ENCODE results near the gene TMEM132E.

Gene TMEM132E

DNA sequence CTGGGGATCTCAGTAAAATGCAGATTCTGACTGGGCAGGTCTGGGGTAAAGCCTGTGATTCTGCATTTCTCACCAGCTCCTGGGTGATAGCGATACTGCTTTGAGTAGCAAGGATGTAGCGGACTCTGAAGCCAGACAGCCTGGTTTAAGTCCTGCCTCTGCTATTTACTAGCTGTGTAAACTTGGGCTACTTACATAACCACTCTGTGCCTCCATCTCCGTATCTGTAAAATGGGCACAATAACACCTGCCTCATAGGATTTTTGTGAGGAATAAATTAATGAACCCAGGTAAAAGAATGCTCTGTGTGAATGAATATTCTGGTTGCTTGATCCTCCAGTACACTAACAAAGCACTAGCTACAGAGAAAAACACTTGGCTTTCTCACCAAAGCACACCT is 54.4 kb downstream of the TMEM132E start:
- no peak for DNase-seq (ENCODE audit: low read depth in 4 of 4, low spot score in 1 of 4)

DNA sequence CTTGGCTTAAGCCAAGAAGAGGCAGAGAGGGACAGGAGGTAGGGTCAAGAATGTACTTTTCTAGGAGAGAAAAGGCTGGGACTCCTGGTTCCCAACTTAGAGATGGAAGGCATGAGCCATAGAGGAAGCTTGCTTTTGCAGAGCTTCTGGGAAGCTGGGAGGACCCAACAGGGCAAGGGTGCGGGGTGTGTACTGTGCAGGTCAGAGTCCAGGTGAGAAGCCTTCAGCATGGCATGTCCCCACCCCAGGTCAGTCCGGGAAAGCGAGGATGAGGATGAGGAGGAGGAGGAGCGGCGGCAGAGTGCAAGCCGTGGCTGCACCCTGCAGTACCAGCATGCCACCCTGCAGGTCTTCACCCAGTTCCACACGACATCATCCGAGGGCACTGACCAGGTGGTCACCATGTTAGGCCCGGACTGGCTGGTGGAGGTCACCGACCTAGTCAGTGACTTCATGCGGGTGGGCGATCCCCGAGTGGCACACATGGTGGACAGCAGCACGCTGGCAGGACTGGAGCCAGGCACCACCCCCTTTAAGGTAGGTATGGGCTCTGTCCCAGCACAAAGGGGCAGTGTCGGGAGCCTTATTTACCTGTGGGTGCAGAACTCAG is 55.3 kb downstream of the TMEM132E start:
- no peak for DNase-seq (ENCODE audit: low read depth in 4 of 4, low spot score in 1 of 4)

DNA sequence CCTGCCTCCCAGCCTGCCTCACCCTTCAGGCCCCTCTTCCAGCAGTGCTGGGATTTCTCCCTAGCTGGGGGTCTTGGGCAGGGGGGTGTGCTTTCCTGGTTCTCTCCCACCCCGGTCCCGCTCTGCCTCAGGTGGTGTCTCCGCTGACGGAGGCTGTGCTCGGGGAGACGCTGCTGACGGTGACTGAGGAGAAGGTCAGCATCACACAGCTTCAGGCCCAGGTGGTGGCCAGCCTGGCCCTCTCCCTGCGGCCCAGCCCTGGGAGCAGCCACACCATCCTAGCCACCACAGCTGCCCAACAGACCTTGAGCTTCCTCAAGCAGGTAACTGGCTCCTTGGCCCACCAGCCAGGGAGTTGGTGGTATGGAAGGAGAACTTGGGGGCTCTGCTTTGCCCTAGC is 56.5 kb downstream of the TMEM132E start:
- no peak for DNase-seq (ENCODE audit: low read depth in 4 of 4, low spot score in 1 of 4)

DNA sequence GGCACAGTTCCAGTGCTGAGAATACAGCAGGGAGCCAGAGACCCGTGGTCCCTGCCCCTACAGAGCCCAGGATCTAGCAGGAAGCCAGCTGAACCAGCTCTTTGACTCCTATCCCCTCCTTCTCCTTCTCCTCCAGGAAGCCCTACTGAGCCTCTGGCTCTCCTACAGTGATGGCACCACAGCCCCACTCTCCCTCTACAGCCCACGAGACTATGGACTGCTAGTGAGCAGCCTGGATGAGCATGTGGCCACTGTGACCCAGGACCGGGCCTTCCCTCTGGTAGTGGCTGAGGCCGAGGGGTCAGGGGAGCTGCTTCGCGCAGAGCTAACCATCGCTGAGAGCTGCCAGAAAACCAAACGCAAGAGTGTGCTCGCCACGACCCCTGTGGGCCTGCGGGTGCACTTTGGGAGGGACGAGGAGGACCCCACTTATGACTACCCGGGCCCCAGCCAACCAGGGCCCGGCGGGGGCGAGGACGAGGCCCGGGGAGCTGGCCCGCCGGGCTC is 57.7 kb downstream of the TMEM132E start:
- no peak for DNase-seq (ENCODE audit: low read depth in 4 of 4, low spot score in 1 of 4)

- peak; percentile 67 to 80 (median 74) for DNase-seq (ENCODE audit: low read depth in 4 of 4, low spot score in 1 of 4)
These were observed 58.5 kb downstream of the TMEM132E start for GRCh38 chr17:34637548-34638525.

DNA sequence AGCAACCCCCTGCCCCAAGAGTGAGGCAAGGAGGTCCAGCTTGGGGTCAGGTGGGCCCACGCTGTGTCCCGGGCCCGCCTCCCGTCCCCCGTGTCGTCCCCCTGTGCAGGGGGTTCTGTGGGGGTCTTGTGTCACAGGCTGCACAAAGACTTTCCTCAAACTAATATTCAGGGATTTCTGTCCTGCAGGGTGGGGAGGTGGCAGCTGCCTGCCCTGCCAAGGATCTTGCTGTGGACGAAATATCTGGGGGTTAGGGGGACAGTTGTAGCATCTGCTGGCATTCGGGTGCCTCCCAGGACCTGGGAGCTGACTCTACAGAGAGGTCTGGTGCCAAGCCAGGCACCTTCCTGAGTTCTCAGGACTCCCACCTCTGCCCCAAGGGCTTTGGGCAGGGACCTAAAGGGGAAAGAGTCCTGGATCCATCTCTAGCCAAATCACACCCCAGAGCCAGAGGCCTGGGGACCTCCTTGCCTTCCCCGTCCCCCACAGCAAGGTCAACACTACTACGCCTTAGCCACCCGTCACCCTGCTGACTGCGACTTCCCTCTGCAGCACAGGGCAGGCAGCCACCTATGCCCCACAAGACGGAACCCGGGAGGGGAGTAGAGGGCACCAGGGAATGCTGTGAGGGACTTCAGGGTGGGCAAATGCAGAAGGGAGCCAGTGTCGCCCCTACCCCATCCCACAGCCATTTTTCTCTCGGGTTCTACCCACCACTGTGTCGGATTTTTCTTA is 59.3 kb downstream of the TMEM132E start:
- no peak for DNase-seq (ENCODE audit: low read depth in 4 of 4, low spot score in 1 of 4)

- DNase-seq (ENCODE audit: low read depth in 4 of 4, low spot score in 1 of 4) = no peak
These were observed 60.5 kb downstream of the TMEM132E start for GRCh38 chr17:34639706-34640425.

DNA sequence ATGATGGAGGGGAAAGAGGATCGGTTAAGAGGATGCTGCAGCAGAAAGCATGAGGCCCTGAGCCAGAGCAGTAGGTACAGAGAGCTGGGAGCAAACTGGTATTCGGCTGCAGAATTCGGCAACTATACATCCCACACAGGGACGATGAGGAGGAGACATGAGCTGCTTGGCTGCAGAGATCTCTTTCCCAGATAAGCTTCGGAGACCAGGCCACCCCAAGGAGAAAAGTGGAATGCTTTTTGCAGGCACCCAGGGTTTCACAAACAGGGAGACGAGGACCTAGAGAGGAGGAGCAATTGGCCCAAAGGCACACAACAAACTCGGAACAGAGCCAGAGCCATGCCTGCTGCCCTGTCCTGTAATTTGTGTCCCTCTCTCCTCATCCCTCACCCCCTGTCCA is 62.0 kb downstream of the TMEM132E start:
- DNase-seq (ENCODE audit: low read depth in 4 of 4, low spot score in 1 of 4) = no peak

GRCh38 chr17:34644941-34645550 is 65.7 kb downstream of the TMEM132E start:
- DNase-seq (ENCODE audit: low read depth in 4 of 4, low spot score in 1 of 4) = no peak

GRCh38 chr17:34645594-34645993 is 66.2 kb downstream of the TMEM132E start:
- DNase-seq (ENCODE audit: low read depth in 4 of 4, low spot score in 1 of 4) = no peak

DNA sequence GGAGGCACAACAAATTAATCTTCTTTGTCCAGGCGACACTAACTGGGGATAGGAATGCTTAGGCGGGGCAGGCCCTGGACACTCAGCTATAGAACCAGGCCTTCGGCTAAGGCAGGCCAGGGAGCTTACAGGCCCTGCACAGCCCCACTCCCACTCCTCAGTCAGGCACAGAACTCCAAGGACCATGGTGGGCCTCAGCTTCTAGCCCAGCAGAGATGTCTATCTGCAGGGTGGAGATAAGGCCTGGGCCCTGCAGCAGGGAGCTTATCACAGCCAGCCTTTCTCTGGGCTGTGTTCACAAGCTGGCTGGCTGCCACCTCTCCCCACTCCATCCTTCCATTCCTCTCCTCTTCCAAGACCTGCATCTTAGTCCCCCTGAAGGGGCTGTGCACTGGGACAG is 68.1 kb downstream of the TMEM132E start:
- no peak for DNase-seq (ENCODE audit: low read depth in 4 of 4, low spot score in 1 of 4)

DNA sequence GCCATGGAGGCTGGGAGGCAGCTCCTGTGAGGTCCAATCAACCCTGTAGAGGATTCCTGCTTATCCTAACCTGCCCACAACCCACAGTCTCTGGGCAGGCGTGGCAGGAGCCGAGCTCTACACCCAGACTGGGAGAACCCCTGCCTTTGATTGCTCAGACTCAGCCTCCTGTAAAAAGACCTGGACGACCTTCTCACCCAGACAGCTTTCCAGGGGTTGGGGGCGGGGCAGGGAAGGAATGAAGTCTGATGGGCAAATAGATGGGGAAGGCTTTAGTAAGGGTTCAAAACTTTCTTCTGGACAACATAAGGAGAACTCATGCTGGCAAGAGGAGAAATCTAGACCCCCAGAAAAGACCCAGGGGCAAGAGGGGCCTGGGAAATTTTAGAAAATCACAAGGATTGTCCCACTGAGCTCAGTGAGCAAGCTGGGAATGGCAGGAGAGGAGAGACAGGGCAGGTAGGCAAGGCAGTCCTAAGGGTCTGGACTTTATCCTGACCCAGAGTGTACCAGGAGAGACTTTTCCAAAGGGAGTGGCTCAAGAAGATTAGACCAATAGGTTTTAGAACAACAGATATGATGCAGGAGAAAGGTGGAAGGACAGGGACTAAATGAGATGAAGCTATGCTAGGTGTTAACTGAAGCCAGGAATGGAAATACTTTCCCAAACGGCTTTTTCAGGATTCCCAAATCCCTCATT is 70.8 kb downstream of the TMEM132E start:
- no peak for DNase-seq (ENCODE audit: low read depth in 4 of 4, low spot score in 1 of 4)

GRCh38 chr17:34651402-34651811 is 72.0 kb downstream of the TMEM132E start:
- no peak for DNase-seq (ENCODE audit: low read depth in 4 of 4, low spot score in 1 of 4)

DNA sequence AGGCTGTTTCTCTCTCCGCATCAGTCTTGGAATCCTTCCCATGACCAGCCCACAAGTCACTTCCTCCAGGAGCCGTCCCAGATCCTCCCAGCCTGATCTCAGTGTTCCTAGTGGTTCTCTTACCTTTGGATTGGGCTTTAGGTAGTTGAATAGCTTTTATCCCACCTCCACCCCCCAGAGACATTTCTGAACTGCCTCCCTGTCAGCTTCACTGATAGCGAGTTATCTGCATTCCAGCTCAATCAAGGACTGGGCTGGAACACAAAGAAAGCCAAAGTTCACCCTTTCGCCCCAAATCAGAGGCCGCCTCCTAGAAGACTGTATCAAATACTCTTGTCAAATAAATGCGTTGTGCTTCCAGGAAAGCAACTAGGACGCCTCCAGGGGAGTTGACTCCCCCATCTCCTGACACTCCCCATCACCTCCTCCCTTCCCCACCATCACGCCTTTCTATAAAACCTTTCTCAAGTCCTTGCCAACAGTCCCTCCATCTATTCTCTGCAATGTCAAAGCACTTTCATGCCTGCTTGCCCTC is 72.7 kb downstream of the TMEM132E start:
- DNase-seq (ENCODE audit: low read depth in 4 of 4, low spot score in 1 of 4) = no peak

DNA sequence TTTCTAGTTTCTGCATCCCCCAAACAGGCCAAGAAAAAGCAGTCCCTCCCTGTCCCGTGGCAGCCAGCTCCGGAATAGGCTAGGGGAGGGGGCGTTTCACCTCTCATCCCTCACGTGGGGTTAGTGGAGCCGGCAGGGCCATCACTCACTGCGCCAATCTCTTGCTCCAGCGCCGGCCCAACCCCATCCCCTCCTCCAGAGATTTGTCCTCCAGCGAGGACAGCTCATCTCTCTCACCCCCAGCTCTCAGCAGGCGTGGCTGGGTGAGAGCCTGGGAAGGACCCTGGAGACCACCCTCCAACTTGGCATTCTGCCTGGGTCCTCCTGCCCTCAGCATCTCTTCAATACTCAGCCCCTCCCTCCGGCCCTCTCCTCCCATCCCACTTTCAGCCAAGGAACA is 74.1 kb downstream of the TMEM132E start:
- DNase-seq (ENCODE audit: low read depth in 4 of 4, low spot score in 1 of 4) = no peak

GRCh38 chr17:34654276-34654880 is 75.0 kb downstream of the TMEM132E start:
- DNase-seq (ENCODE audit: low read depth in 4 of 4, low spot score in 1 of 4) = no peak

GRCh38 chr17:34654881-34655276 is 75.5 kb downstream of the TMEM132E start:
- no peak for DNase-seq (ENCODE audit: low read depth in 4 of 4, low spot score in 1 of 4)

DNA sequence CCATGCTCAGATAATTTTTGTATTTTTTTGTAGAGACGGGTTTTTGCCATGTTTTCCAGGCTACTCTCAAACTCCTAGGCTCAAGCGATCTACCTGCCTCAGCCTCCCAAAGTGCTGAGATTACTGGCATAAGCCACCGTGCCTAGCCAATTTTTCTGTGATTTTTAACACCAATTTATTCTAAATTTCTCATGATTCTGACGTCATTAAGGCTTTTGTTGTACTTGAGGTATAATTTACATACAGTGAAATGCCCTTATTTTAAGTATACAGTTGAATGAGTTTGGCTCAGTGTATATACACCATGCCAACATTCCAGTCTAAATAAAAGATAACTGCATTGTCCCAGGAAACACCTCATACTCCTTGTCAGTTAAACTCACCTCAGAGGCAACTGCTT is 77.4 kb downstream of the TMEM132E start:
- DNase-seq (ENCODE audit: low read depth in 4 of 4, low spot score in 1 of 4) = no peak

All from stimulated activated CD4-positive, alpha-beta T cell treated with anti-CD3 and anti-CD28 coated beads, Interleukin-1b, Interleukin-23, amount 100 ng/mL, for 24 hours (primary cell).